ENCODE data around the gene TUBA4B. TPM values are rescaled to one million over a fixed set of nuclear protein-coding genes. Genes with fewer than 3 reads are reported as not detected.

TUBA4B gene
- total RNA-seq, 1 donor from 2014 or later = not detected

GRCh38 chr2:219266232-219266631 lies 13.2 kb downstream of the TUBA4B start:
- no peak overlapping the region for H3K4me3 Mint-ChIP-seq
- H3K27ac Mint-ChIP-seq = peak overlapping the region; percentile 29
- peaks cover 45% of the 10 kb centered on the region for H3K27me3 Mint-ChIP-seq
- no peak for TF ChIP-seq CTCF (conservative IDR thresholded peaks at IDR 0.05)
- no peak for DNase-seq (ENCODE audit: extremely low spot score, unreplicated experiment)
- H3K9me3 Mint-ChIP-seq = no peaks in the 10 kb centered on the region
- H3K4me1 Mint-ChIP-seq (ENCODE audit: unreplicated experiment) = peaks cover 5% of the 10 kb centered on the region
- no peaks in the 10 kb centered on the region for H3K36me3 Mint-ChIP-seq

- Mint-ChIP-seq H3K4me1 (ENCODE audit: unreplicated experiment) (peaks cover 5% of the 10 kb centered on the region), H3K36me3 (no peaks in the 10 kb centered on the region), H3K9me3 (no peaks in the 10 kb centered on the region), H3K27me3 (peaks cover 43% of the 10 kb centered on the region), H3K27ac (no peak overlapping the region), H3K4me3 (no peak overlapping the region)
- TF ChIP-seq CTCF (conservative IDR thresholded peaks at IDR 0.05) = no peak
- no peak for DNase-seq (ENCODE audit: extremely low spot score, unreplicated experiment)
Measured at GRCh38 chr2:219266886-219267285, 13.8 kb downstream of the TUBA4B start.

- no peak for DNase-seq (ENCODE audit: extremely low spot score, unreplicated experiment)
- Mint-ChIP-seq H3K9me3 (no peaks in the 10 kb centered on the region), H3K4me1 (ENCODE audit: unreplicated experiment) (peaks cover 5% of the 10 kb centered on the region), H3K27me3 (peaks cover 40% of the 10 kb centered on the region), H3K4me3 (no peak overlapping the region), H3K27ac (peak overlapping the region; percentile 83), H3K36me3 (no peaks in the 10 kb centered on the region)
- no peak for TF ChIP-seq CTCF (conservative IDR thresholded peaks at IDR 0.05)
Measured at GRCh38 chr2:219268294-219268693, 15.3 kb downstream of the TUBA4B start.

GRCh38 chr2:219269362-219270054 lies 16.5 kb downstream of the TUBA4B start:
- no peak overlapping the region for H3K4me3 Mint-ChIP-seq
- H3K36me3 Mint-ChIP-seq = no peaks in the 10 kb centered on the region

GRCh38 chr2:219270055-219270372 lies 17.0 kb downstream of the TUBA4B start:
- Mint-ChIP-seq H3K27ac (no peak overlapping the region), H3K4me1 (ENCODE audit: unreplicated experiment) (peaks cover 5% of the 10 kb centered on the region), H3K36me3 (no peaks in the 10 kb centered on the region), H3K27me3 (peaks cover 40% of the 10 kb centered on the region), H3K9me3 (no peaks in the 10 kb centered on the region), H3K4me3 (no peak overlapping the region)
- no peak for DNase-seq (ENCODE audit: extremely low spot score, unreplicated experiment)
- TF ChIP-seq CTCF (conservative IDR thresholded peaks at IDR 0.05) = no peak

More at GRCh38 chr2:219269362-219270054, 16.5 kb downstream of the TUBA4B start:
- no peak for TF ChIP-seq CTCF (conservative IDR thresholded peaks at IDR 0.05)
- no peaks in the 10 kb centered on the region for H3K9me3 Mint-ChIP-seq
- no peak for DNase-seq (ENCODE audit: extremely low spot score, unreplicated experiment)
- peaks cover 40% of the 10 kb centered on the region for H3K27me3 Mint-ChIP-seq
- H3K4me1 Mint-ChIP-seq (ENCODE audit: unreplicated experiment) = peaks cover 5% of the 10 kb centered on the region
- H3K27ac Mint-ChIP-seq = peak overlapping the region; percentile 11

Measured in type B pancreatic cell (in vitro differentiated cells).